ENCODE results near the gene CNGA1.
"Not testable (repeated sequence)": the region's sequence is repeated elsewhere in the genome, so short reads cannot be mapped to it uniquely, and the experiment has no call there.

Gene CNGA1

GRCh38 chr4:48028696-48029095 lies 12.2 kb upstream of the CNGA1 start:
- no peak for DNase-seq

GRCh38 chr4:48027653-48028052 lies 11.2 kb upstream of the CNGA1 start:
- no peak for DNase-seq

- no peak for DNase-seq
Observed at GRCh38 chr4:48025005-48025404, 8.5 kb upstream of the CNGA1 start.

GRCh38 chr4:48024522-48024921 lies 8.0 kb upstream of the CNGA1 start:
- DNase-seq = no peak

- DNase-seq = no peak
Observed at GRCh38 chr4:48022192-48022799, 5.8 kb upstream of the CNGA1 start.

- no peak for DNase-seq
Observed at GRCh38 chr4:48021100-48021499, 4.6 kb upstream of the CNGA1 start.

GRCh38 chr4:48018112-48018511 lies 1.6 kb upstream of the CNGA1 start:
- no peak for DNase-seq

GRCh38 chr4:48017108-48017571 lies 659 bp upstream of the CNGA1 start:
- DNase-seq = peak; percentile 30

- DNase-seq = no peak
Observed at GRCh38 chr4:48015678-48016077, 803 bp downstream of the CNGA1 start.

- no peak for DNase-seq
Observed at GRCh38 chr4:48015216-48015615, 1.3 kb downstream of the CNGA1 start.

- DNase-seq = no peak
Observed at GRCh38 chr4:48012824-48013223, 3.7 kb downstream of the CNGA1 start.

GRCh38 chr4:48011722-48012121 lies 4.8 kb downstream of the CNGA1 start:
- no peak for DNase-seq

- not testable (repeated sequence) for DNase-seq
Observed at GRCh38 chr4:48010906-48011305, 5.6 kb downstream of the CNGA1 start.

GRCh38 chr4:48008021-48008596 lies 8.4 kb downstream of the CNGA1 start:
- no peak for DNase-seq

- no peak for DNase-seq
Observed at GRCh38 chr4:48005781-48006180, 10.7 kb downstream of the CNGA1 start.

- not testable (repeated sequence) for DNase-seq
Observed at GRCh38 chr4:48003568-48003967, 12.9 kb downstream of the CNGA1 start.

GRCh38 chr4:48002267-48002666 lies 14.2 kb downstream of the CNGA1 start:
- no peak for DNase-seq

GRCh38 chr4:47996021-47996420 lies 20.5 kb downstream of the CNGA1 start:
- no peak for DNase-seq

- DNase-seq = not testable (repeated sequence)
Observed at GRCh38 chr4:47992475-47992874, 24.0 kb downstream of the CNGA1 start.

- no peak for DNase-seq
Observed at GRCh38 chr4:47990145-47990544, 26.3 kb downstream of the CNGA1 start.

GRCh38 chr4:47974566-47974965 lies 41.9 kb downstream of the CNGA1 start:
- no peak for DNase-seq

GRCh38 chr4:47972721-47973120 lies 43.8 kb downstream of the CNGA1 start:
- DNase-seq = no peak

GRCh38 chr4:47972181-47972580 lies 44.3 kb downstream of the CNGA1 start:
- DNase-seq = no peak

GRCh38 chr4:47968847-47969246 lies 47.6 kb downstream of the CNGA1 start:
- DNase-seq = no peak

- no peak for DNase-seq
Observed at GRCh38 chr4:47954677-47955076, 61.8 kb downstream of the CNGA1 start.

Data from HCEC 1CT (cell line).